ENCODE measurements around the gene ECE1. TPM values are rescaled to one million over a fixed set of nuclear protein-coding genes. Genes with fewer than 3 reads are reported as not detected.

ECE1 gene
- total and polyA plus RNA-seq, 9 of the 15 experiments (the other 6 are each of a cell fraction or from before 2014, with no cell fraction given), result 0.56 to 34.8 (median 11.0) TPM

GRCh38 chr1:21284206-21285054 lies 5.8 kb downstream of the ECE1 start (continued):
- no peak for TF ChIP-seq REST (IDR thresholded peaks at IDR 0.05; ENCODE audit: borderline replicate concordance)
- TF ChIP-seq REST (CRISPR knock-in tag; IDR thresholded peaks at IDR 0.05; ENCODE audit: low read depth), result no peak
- no peak for TF ChIP-seq SNRNP70 (optimal IDR thresholded peaks at IDR 0.05; ENCODE audit: low read depth, low read length)
- no peak for TF ChIP-seq RNF2 (IDR thresholded peaks at IDR 0.05)
